ENCODE measurements around the gene CENPQ.

DNA sequence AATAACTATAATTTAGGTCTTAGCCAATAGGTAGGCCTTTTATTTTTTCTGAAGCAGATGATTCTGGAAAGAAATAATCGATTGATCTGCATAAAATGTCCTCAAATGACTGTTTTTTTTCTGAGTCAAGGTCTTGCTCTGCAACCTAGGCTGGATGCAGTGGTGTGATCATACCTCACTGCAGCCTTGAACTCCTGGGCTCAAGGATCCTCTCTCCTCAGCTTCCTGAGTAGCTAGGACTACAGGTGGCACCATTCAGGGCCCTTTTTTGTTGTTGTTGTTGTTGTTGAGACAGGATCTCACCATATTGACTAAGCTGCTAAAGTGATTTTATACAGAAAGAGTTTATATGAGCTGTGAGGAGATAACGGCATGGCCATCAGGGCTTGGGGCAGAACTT is 54.7 kb downstream of the CENPQ start:
- TF ChIP-seq POLR2A (IDR thresholded peaks at IDR 0.05), result no peak
- TF ChIP-seq, protein P1, sequence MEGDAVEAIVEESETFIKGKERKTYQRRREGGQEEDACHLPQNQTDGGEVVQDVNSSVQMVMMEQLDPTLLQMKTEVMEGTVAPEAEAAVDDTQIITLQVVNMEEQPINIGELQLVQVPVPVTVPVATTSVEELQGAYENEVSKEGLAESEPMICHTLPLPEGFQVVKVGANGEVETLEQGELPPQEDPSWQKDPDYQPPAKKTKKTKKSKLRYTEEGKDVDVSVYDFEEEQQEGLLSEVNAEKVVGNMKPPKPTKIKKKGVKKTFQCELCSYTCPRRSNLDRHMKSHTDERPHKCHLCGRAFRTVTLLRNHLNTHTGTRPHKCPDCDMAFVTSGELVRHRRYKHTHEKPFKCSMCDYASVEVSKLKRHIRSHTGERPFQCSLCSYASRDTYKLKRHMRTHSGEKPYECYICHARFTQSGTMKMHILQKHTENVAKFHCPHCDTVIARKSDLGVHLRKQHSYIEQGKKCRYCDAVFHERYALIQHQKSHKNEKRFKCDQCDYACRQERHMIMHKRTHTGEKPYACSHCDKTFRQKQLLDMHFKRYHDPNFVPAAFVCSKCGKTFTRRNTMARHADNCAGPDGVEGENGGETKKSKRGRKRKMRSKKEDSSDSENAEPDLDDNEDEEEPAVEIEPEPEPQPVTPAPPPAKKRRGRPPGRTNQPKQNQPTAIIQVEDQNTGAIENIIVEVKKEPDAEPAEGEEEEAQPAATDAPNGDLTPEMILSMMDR (IDR thresholded peaks at IDR 0.05), result no peak

Measured in lower leg skin (tissue), 3 donors.